ENCODE data around the gene OR10AD1.

Gene OR10AD1

GRCh38 chr12:48183091-48183875, 19.8 kb downstream of the OR10AD1 start, which contains the start of gene CCDC184:
Gene CCDC184, plus strand, starts transcription at chr12:48183644. Its CDS starts 479 bp downstream, at chr12:48184123.
- Histone ChIP-seq H3K36me3 (ENCODE audit: control insufficient read depth in 5 of 5, insufficient read depth in 5 of 5, low read length in 5 of 5) (no peaks in the 10 kb centered on the region), H3K4me3 (ENCODE audit: low read depth in 1 of 5, low read length in 5 of 5) (peak within 1 kb of the TSS; percentile 63 to 79 (median 67)), H3K4me1 (ENCODE audit: control insufficient read depth in 5 of 5, insufficient read depth in 5 of 5, low read length in 5 of 5) (peaks cover 0 to 23% (median 20%) of the 10 kb centered on the region in 5 donors), H3K9ac (ENCODE audit: low read length in 5 of 5) (peak within 1 kb of the TSS in 2 of 5 donors; percentile 31 to 35), H3K27me3 (ENCODE audit: control insufficient read depth in 5 of 5, insufficient read depth in 4 of 5, low read length in 5 of 5) (peaks cover 24 to 53% (median 41%) of the 10 kb centered on the region in 5 donors), H3K9me3 (ENCODE audit: control insufficient read depth in 5 of 5, low read length in 5 of 5) (no peaks in the 10 kb centered on the region), H3K27ac (ENCODE audit: low read depth, low read length) (no peak within 1 kb of the TSS)

GRCh38 chr12:48182631-48183030, 20.5 kb downstream of the OR10AD1 start:
- no peak overlapping the region for H3K27ac ChIP-seq (ENCODE audit: low read depth, low read length)
- H3K4me1 ChIP-seq (ENCODE audit: control insufficient read depth in 5 of 5, insufficient read depth in 5 of 5, low read length in 5 of 5) = peaks cover 0 to 23% (median 20%) of the 10 kb centered on the region in 5 donors
- H3K9ac ChIP-seq (ENCODE audit: low read length in 5 of 5) = peak overlapping the region in 1 of 5 donors; percentile 35
- H3K27me3 ChIP-seq (ENCODE audit: control insufficient read depth in 5 of 5, insufficient read depth in 4 of 5, low read length in 5 of 5) = peaks cover 24 to 53% (median 46%) of the 10 kb centered on the region in 5 donors
- peak overlapping the region; percentile 63 to 79 (median 67) for H3K4me3 ChIP-seq (ENCODE audit: low read depth in 1 of 5, low read length in 5 of 5)
- no peaks in the 10 kb centered on the region for H3K36me3 ChIP-seq (ENCODE audit: control insufficient read depth in 5 of 5, insufficient read depth in 5 of 5, low read length in 5 of 5)
- H3K9me3 ChIP-seq (ENCODE audit: control insufficient read depth in 5 of 5, low read length in 5 of 5) = no peaks in the 10 kb centered on the region

- H3K27me3 ChIP-seq (ENCODE audit: control insufficient read depth in 5 of 5, insufficient read depth in 4 of 5, low read length in 5 of 5) = peaks cover 24 to 49% (median 48%) of the 10 kb centered on the region in 5 donors
Measured at GRCh38 chr12:48180857-48181495, 22.1 kb downstream of the OR10AD1 start.

GRCh38 chr12:48180424-48180823, 22.7 kb downstream of the OR10AD1 start:
- H3K4me1 ChIP-seq (ENCODE audit: control insufficient read depth in 5 of 5, insufficient read depth in 5 of 5, low read length in 5 of 5) = peaks cover 0 to 23% (median 20%) of the 10 kb centered on the region in 5 donors
- H3K4me3 ChIP-seq (ENCODE audit: low read depth in 1 of 5, low read length in 5 of 5) = no peak overlapping the region
- no peak overlapping the region for H3K9ac ChIP-seq (ENCODE audit: low read length in 5 of 5)
- H3K27me3 ChIP-seq (ENCODE audit: control insufficient read depth in 5 of 5, insufficient read depth in 4 of 5, low read length in 5 of 5) = peaks cover 24 to 43% (median 42%) of the 10 kb centered on the region in 5 donors
- H3K36me3 ChIP-seq (ENCODE audit: control insufficient read depth in 5 of 5, insufficient read depth in 5 of 5, low read length in 5 of 5) = no peaks in the 10 kb centered on the region
- H3K27ac ChIP-seq (ENCODE audit: low read depth, low read length) = no peak overlapping the region
- no peaks in the 10 kb centered on the region for H3K9me3 ChIP-seq (ENCODE audit: control insufficient read depth in 5 of 5, low read length in 5 of 5)

More at GRCh38 chr12:48180857-48181495, 22.1 kb downstream of the OR10AD1 start:
- no peak overlapping the region for H3K4me3 ChIP-seq (ENCODE audit: low read depth in 1 of 5, low read length in 5 of 5)
- no peak overlapping the region for H3K9ac ChIP-seq (ENCODE audit: low read length in 5 of 5)
- peaks cover 0 to 23% (median 20%) of the 10 kb centered on the region in 5 donors for H3K4me1 ChIP-seq (ENCODE audit: control insufficient read depth in 5 of 5, insufficient read depth in 5 of 5, low read length in 5 of 5)
- H3K9me3 ChIP-seq (ENCODE audit: control insufficient read depth in 5 of 5, low read length in 5 of 5) = no peaks in the 10 kb centered on the region
- H3K36me3 ChIP-seq (ENCODE audit: control insufficient read depth in 5 of 5, insufficient read depth in 5 of 5, low read length in 5 of 5) = no peaks in the 10 kb centered on the region
- no peak overlapping the region for H3K27ac ChIP-seq (ENCODE audit: low read depth, low read length)

GRCh38 chr12:48179466-48179865, 23.6 kb downstream of the OR10AD1 start:
- Histone ChIP-seq H3K4me1 (ENCODE audit: control insufficient read depth in 5 of 5, insufficient read depth in 5 of 5, low read length in 5 of 5) (peaks cover 0 to 21% (median 18%) of the 10 kb centered on the region in 5 donors), H3K27me3 (ENCODE audit: control insufficient read depth in 5 of 5, insufficient read depth in 4 of 5, low read length in 5 of 5) (peaks cover 16 to 38% (median 33%) of the 10 kb centered on the region in 5 donors), H3K9me3 (ENCODE audit: control insufficient read depth in 5 of 5, low read length in 5 of 5) (no peaks in the 10 kb centered on the region), H3K36me3 (ENCODE audit: control insufficient read depth in 5 of 5, insufficient read depth in 5 of 5, low read length in 5 of 5) (no peaks in the 10 kb centered on the region), H3K9ac (ENCODE audit: low read length in 5 of 5) (no peak overlapping the region), H3K4me3 (ENCODE audit: low read depth in 1 of 5, low read length in 5 of 5) (no peak overlapping the region), H3K27ac (ENCODE audit: low read depth, low read length) (no peak overlapping the region)

- H3K9ac ChIP-seq (ENCODE audit: low read length in 5 of 5) = no peak overlapping the region
- H3K36me3 ChIP-seq (ENCODE audit: control insufficient read depth in 5 of 5, insufficient read depth in 5 of 5, low read length in 5 of 5) = no peaks in the 10 kb centered on the region
- H3K27ac ChIP-seq (ENCODE audit: low read depth, low read length) = no peak overlapping the region
- H3K4me3 ChIP-seq (ENCODE audit: low read depth in 1 of 5, low read length in 5 of 5) = no peak overlapping the region
- H3K27me3 ChIP-seq (ENCODE audit: control insufficient read depth in 5 of 5, insufficient read depth in 4 of 5, low read length in 5 of 5) = peaks cover 11 to 28% (median 19%) of the 10 kb centered on the region in 5 donors
- H3K4me1 ChIP-seq (ENCODE audit: control insufficient read depth in 5 of 5, insufficient read depth in 5 of 5, low read length in 5 of 5) = peaks cover 0 to 6% (median 5%) of the 10 kb centered on the region in 5 donors
- no peaks in the 10 kb centered on the region for H3K9me3 ChIP-seq (ENCODE audit: control insufficient read depth in 5 of 5, low read length in 5 of 5)
Measured at GRCh38 chr12:48177982-48178381, 25.1 kb downstream of the OR10AD1 start.

- H3K9me3 ChIP-seq (ENCODE audit: control insufficient read depth in 5 of 5, low read length in 5 of 5) = no peaks in the 10 kb centered on the region
- no peaks in the 10 kb centered on the region for H3K36me3 ChIP-seq (ENCODE audit: control insufficient read depth in 5 of 5, insufficient read depth in 5 of 5, low read length in 5 of 5)
- H3K27ac ChIP-seq (ENCODE audit: low read depth, low read length) = no peak overlapping the region
- H3K27me3 ChIP-seq (ENCODE audit: control insufficient read depth in 5 of 5, insufficient read depth in 4 of 5, low read length in 5 of 5) = peaks cover 4 to 19% (median 6%) of the 10 kb centered on the region in 5 donors
- H3K4me3 ChIP-seq (ENCODE audit: low read depth in 1 of 5, low read length in 5 of 5) = no peak overlapping the region
- H3K4me1 ChIP-seq (ENCODE audit: control insufficient read depth in 5 of 5, insufficient read depth in 5 of 5, low read length in 5 of 5) = no peaks in the 10 kb centered on the region
- H3K9ac ChIP-seq (ENCODE audit: low read length in 5 of 5) = no peak overlapping the region
Measured at GRCh38 chr12:48176417-48176751, 26.7 kb downstream of the OR10AD1 start.

GRCh38 chr12:48175613-48176416, 27.3 kb downstream of the OR10AD1 start:
- Histone ChIP-seq H3K36me3 (ENCODE audit: control insufficient read depth in 5 of 5, insufficient read depth in 5 of 5, low read length in 5 of 5) (no peaks in the 10 kb centered on the region), H3K27me3 (ENCODE audit: control insufficient read depth in 5 of 5, insufficient read depth in 4 of 5, low read length in 5 of 5) (peaks cover 0 to 13% (median under 1%) of the 10 kb centered on the region in 5 donors), H3K4me3 (ENCODE audit: low read depth in 1 of 5, low read length in 5 of 5) (no peak overlapping the region), H3K9ac (ENCODE audit: low read length in 5 of 5) (no peak overlapping the region), H3K27ac (ENCODE audit: low read depth, low read length) (no peak overlapping the region), H3K9me3 (ENCODE audit: control insufficient read depth in 5 of 5, low read length in 5 of 5) (no peaks in the 10 kb centered on the region), H3K4me1 (ENCODE audit: control insufficient read depth in 5 of 5, insufficient read depth in 5 of 5, low read length in 5 of 5) (no peaks in the 10 kb centered on the region)

GRCh38 chr12:48169011-48169410, 34.1 kb downstream of the OR10AD1 start:
- no peak overlapping the region for H3K27ac ChIP-seq (ENCODE audit: low read depth, low read length)
- no peaks in the 10 kb centered on the region for H3K9me3 ChIP-seq (ENCODE audit: control insufficient read depth in 5 of 5, low read length in 5 of 5)
- no peaks in the 10 kb centered on the region for H3K36me3 ChIP-seq (ENCODE audit: control insufficient read depth in 5 of 5, insufficient read depth in 5 of 5, low read length in 5 of 5)
- H3K27me3 ChIP-seq (ENCODE audit: control insufficient read depth in 5 of 5, insufficient read depth in 4 of 5, low read length in 5 of 5) = peaks cover 0 to 6% (median 0%) of the 10 kb centered on the region in 5 donors
- H3K4me3 ChIP-seq (ENCODE audit: low read depth in 1 of 5, low read length in 5 of 5) = no peak overlapping the region
- no peak overlapping the region for H3K9ac ChIP-seq (ENCODE audit: low read length in 5 of 5)
- no peaks in the 10 kb centered on the region for H3K4me1 ChIP-seq (ENCODE audit: control insufficient read depth in 5 of 5, insufficient read depth in 5 of 5, low read length in 5 of 5)

All from subcutaneous abdominal adipose tissue (tissue), 5 donors.